OCI-LY7 (cell line): Measurements from ENCODE around the gene ANKS1B. TPM values are rescaled to one million over a fixed set of nuclear protein-coding genes. Genes with fewer than 3 reads are reported as not detected.

Experiments used
- BruUV-seq: library from RNA; stranded (reverse); fragments of 400-500 nt; replicated peaks from 2 replicates; lab custom pipeline; 2021; lab: Mats Ljungman, UMichigan
- CTCF ChIA-PET: fragments of 300-600 bp; sonication (Branson Sonifier 250); formaldehyde crosslinking; loops from one replicate; lab custom pipeline; 2022; ENCODE audit warnings: antibody characterized with exemption; ENCODE audit not compliant: unreplicated experiment; lab: Charles Lee
- POLR2A ChIA-PET: fragments of 300-600 bp; sonication (Branson Sonifier 250); formaldehyde crosslinking; loops from one replicate; lab custom pipeline; 2022; ENCODE audit warnings: antibody characterized with exemption; lab: Charles Lee
- DNase-seq: peaks from one replicate; pipeline ENCODE4 v3.0.0-alpha.2; 2015; ENCODE audit warnings: low spot score
- H2AFZ ChIP-seq: fragments of 200-600 bp; sonication (generic), shearing (Covaris generic); 2 replicates; pipeline ENCODE4 v1.6.1; 2014; ENCODE audit warnings: mild to moderate bottlenecking, antibody characterized with exemption, low read length, moderate library complexity
- H3K27ac ChIP-seq: fragments of 200-600 bp; sonication (generic); 2 replicates; pipeline ENCODE4 v1.5.1; 2014; ENCODE audit warnings: mixed run types, low read depth, mild to moderate bottlenecking, moderate library complexity, low read length, inconsistent platforms; ENCODE audit not compliant: poor library complexity, severe bottlenecking
- H3K36me3 ChIP-seq: fragments of 200-600 bp; sonication (generic); 2 replicates; pipeline ENCODE4 v1.6.1; 2014; ENCODE audit warnings: mild to moderate bottlenecking, antibody characterized with exemption, low read length, moderate library complexity, mixed read lengths; ENCODE audit not compliant: insufficient read depth
- H3K4me1 ChIP-seq: fragments of 200-600 bp; sonication (generic); 2 replicates; pipeline ENCODE4 v1.5.1; 2014; ENCODE audit warnings: mild to moderate bottlenecking, low read length; ENCODE audit not compliant: insufficient read depth, poor library complexity, severe bottlenecking
- H3K4me2 ChIP-seq: fragments of 200-600 bp; sonication (generic); 2 replicates; pipeline ENCODE4 v1.6.1; 2014; ENCODE audit warnings: mild to moderate bottlenecking, low read length
- H3K4me3 ChIP-seq: fragments of 200-600 bp; sonication (generic); 2 replicates; pipeline ENCODE4 v1.5.1; 2014; ENCODE audit warnings: mild to moderate bottlenecking, low read depth, low read length; ENCODE audit not compliant: poor library complexity, severe bottlenecking
- H3K79me2 ChIP-seq: fragments of 200-600 bp; sonication (generic); 2 replicates; pipeline ENCODE4 v1.6.1; 2016; ENCODE audit warnings: low read depth, mild to moderate bottlenecking, low read length, moderate library complexity, mixed read lengths; ENCODE audit not compliant: insufficient read depth
- H3K9me2 ChIP-seq: fragments of 200-600 bp; sonication (generic); 2 replicates; pipeline ENCODE4 v1.6.1; 2016; ENCODE audit warnings: mild to moderate bottlenecking, low read length, mixed read lengths; ENCODE audit not compliant: insufficient read depth
- H3K9me3 ChIP-seq: fragments of 200-600 bp; sonication (generic); 2 replicates; pipeline ENCODE4 v1.6.1; 2014; ENCODE audit warnings: mild to moderate bottlenecking, mixed run types, low read length, mixed read lengths
- H4K20me1 ChIP-seq: fragments of 200-600 bp; sonication (generic); 2 replicates; pipeline ENCODE4 v1.6.1; 2014; ENCODE audit warnings: mild to moderate bottlenecking, antibody characterized with exemption, low read length, moderate library complexity, mixed read lengths; ENCODE audit not compliant: insufficient read depth
- CTCF ChIP-seq: fragments of 200-600 bp; sonication (generic); conservative IDR thresholded peaks from 2 replicates; pipeline ENCODE4 v1.5.1; 2014; ENCODE audit warnings: mild to moderate bottlenecking, antibody characterized with exemption, low read length, moderate library complexity, mixed read lengths
- EZH2phosphoT487 ChIP-seq: fragments of 200-600 bp; sonication (generic); IDR thresholded peaks from 2 replicates; pipeline ENCODE4 v1.6.1; 2018; ENCODE audit warnings: low read depth, borderline replicate concordance, mild to moderate bottlenecking, mixed run types, antibody characterized with exemption, low read length, moderate library complexity, mixed read lengths
- intact Hi-C: fragments of 100-400 bp; cut with micrococcal nuclease; formaldehyde crosslinking; loops from one replicate; pipeline ENCODE4 v1.10.0; 2022; ENCODE audit not compliant: unreplicated experiment
- total RNA-seq, 2 experiments: library from RNA; depleted of rRNA in 1 of 2; stranded (reverse); fragments of >200 nt in 1 of 2; shearing (Covaris generic) in 1 of 2; gene quantifications; 2 replicates each; pipeline ENCODE4 v1.2.3, GENCODE V29; 2014 to 2022

Gene ANKS1B
- total RNA-seq, 2 experiments from 2014 or later: 2.9 to 6.0 TPM

- Histone ChIP-seq H2AFZ (no peak overlapping the region), H3K27ac (no peak overlapping the region), H3K9me2 (no peaks in the 10 kb centered on the region), H3K79me2 (no peaks in the 10 kb centered on the region; the same call in 1 of the 2 replicates), H3K9me3 (no peaks in the 10 kb centered on the region), H3K4me3 (no peak overlapping the region), H4K20me1 (no peaks in the 10 kb centered on the region), H3K4me1 (no peaks in the 10 kb centered on the region), H3K4me2 (no peak overlapping the region), H3K36me3 (peaks cover 29% of the 10 kb centered on the region)
- ChIA-PET CTCF (no interaction called here), POLR2A (no interaction called here)
- TF ChIP-seq EZH2phosphoT487 (no peak), CTCF (no peak)
- no TSS peak for BruUV-seq
- no peak for DNase-seq
- intact Hi-C loops: no loop called here
Measured at GRCh38 chr12:98714426-98714825, 1270.3 kb downstream of the ANKS1B start.

- BruUV-seq: no TSS peak
- H3K4me3 ChIP-seq: no peak overlapping the region
- no peaks in the 10 kb centered on the region for H4K20me1 ChIP-seq
- POLR2A ChIA-PET: interaction anchor here (1.1 kb wide), 1 partner anchor 20 kb away, joined by 3 read pairs; no protein-coding TSS in a partner anchor
- peaks cover 43% of the 10 kb centered on the region for H3K36me3 ChIP-seq
- H3K27ac ChIP-seq: no peak overlapping the region
- no peaks in the 10 kb centered on the region; the same call in 1 of the 2 replicates for H3K79me2 ChIP-seq
- no peaks in the 10 kb centered on the region for H3K4me1 ChIP-seq
- H3K4me2 ChIP-seq: no peak overlapping the region
- H3K9me2 ChIP-seq: no peaks in the 10 kb centered on the region
- intact Hi-C loops: no loop called here
- H2AFZ ChIP-seq: no peak overlapping the region
- CTCF ChIA-PET: no interaction called here
- no peaks in the 10 kb centered on the region for H3K9me3 ChIP-seq
- TF ChIP-seq CTCF (no peak), EZH2phosphoT487 (no peak)
- DNase-seq: no peak
Measured at GRCh38 chr12:98709022-98709421, 1275.7 kb downstream of the ANKS1B start.

GRCh38 chr12:98701166-98701565 is 1283.6 kb downstream of the ANKS1B start:
- Histone ChIP-seq H3K4me1 (no peaks in the 10 kb centered on the region), H3K9me2 (no peaks in the 10 kb centered on the region), H3K4me2 (no peak overlapping the region), H4K20me1 (no peaks in the 10 kb centered on the region), H3K9me3 (no peaks in the 10 kb centered on the region), H3K4me3 (no peak overlapping the region), H2AFZ (no peak overlapping the region), H3K79me2 (no peaks in the 10 kb centered on the region), H3K36me3 (peaks cover 32% of the 10 kb centered on the region), H3K27ac (no peak overlapping the region)
- intact Hi-C loops: no loop called here
- BruUV-seq: no TSS peak
- POLR2A ChIA-PET: no interaction called here
- TF ChIP-seq CTCF: no peak
- no peak for TF ChIP-seq EZH2phosphoT487
- no peak for DNase-seq
- CTCF ChIA-PET: no interaction called here
